Gastrocnemius medialis (tissue), 4 donors: Measurements from ENCODE around the gene PSAPL1. TPM values are rescaled to one million over a fixed set of nuclear protein-coding genes. Genes with fewer than 3 reads are reported as not detected.

Source experiments
- ATAC-seq, 2 donors: fragments of 150-250 bp; one replicate each; pipeline ENCODE4 v1.9.1; 2016
- DNase-seq, 2 donors: peaks; one replicate each; pipeline ENCODE4 v3.0.0-alpha.2; 2019
- H3K27ac ChIP-seq, 4 donors: fragments of 200-600 bp; sonication (generic); 1 replicate in 1 of 4; 2 replicates in 3 of 4; pipeline ENCODE4 v1.5.1; 2016 to 2018; ENCODE audit warnings: mild to moderate bottlenecking in 2 of 4, moderate library complexity in 1 of 4
- H3K27me3 ChIP-seq, 3 donors: fragments of 200-600 bp; sonication (generic) in 2 of 3; 1 replicate in 1 of 3; 2 replicates in 2 of 3; pipeline versions ENCODE4 v1.5.1 to v1.6.0; 2016 to 2019; ENCODE audit warnings: mild to moderate bottlenecking in 1 of 3, moderate library complexity in 1 of 3
- H3K36me3 ChIP-seq, 2 donors: fragments of 200-600 bp; sonication (generic) in 1 of 2; one replicate each; pipeline ENCODE4 v1.5.1; 2017 to 2018
- H3K4me1 ChIP-seq, 2 donors: fragments of 200-600 bp; sonication (generic) in 1 of 2; one replicate each; pipeline ENCODE4 v1.5.1; 2016 to 2017; ENCODE audit warnings: mild to moderate bottlenecking in 2 of 2
- H3K4me3 ChIP-seq, 4 donors: fragments of 200-600 bp; sonication (generic) in 3 of 4; 1 replicate in 1 of 4; 2 replicates in 3 of 4; pipeline ENCODE4 v1.5.1; 2016 to 2019; ENCODE audit warnings: mild to moderate bottlenecking in 2 of 4
- H3K9me3 ChIP-seq, 3 donors: fragments of 200-600 bp; sonication (generic) in 2 of 3; 1 replicate in 1 of 3; 2 replicates in 2 of 3; pipeline ENCODE4 v1.5.1; 2016 to 2019
- CTCF ChIP-seq, 5 experiments: fragments of 450-650 bp in 3 of 5; fragments of 200-600 bp in 2 of 5; sonication (generic) in 2 of 5; IDR thresholded peaks in 4 of 5; conservative IDR thresholded peaks in 1 of 5; 1 replicate in 4 of 5; 2 replicates in 1 of 5; pipeline ENCODE4 v1.5.1; 2016 to 2019; ENCODE audit warnings: antibody characterized with exemption in 5 of 5, mild to moderate bottlenecking in 3 of 5, moderate library complexity in 3 of 5
- POLR2A ChIP-seq, 2 donors: fragments of 450-650 bp; IDR thresholded peaks; one replicate each; pipeline ENCODE4 v1.6.1; 2017; ENCODE audit warnings: antibody characterized with exemption in 2 of 2, mild to moderate bottlenecking in 2 of 2, moderate library complexity in 2 of 2
- in situ Hi-C, 4 donors: fragments of 200-750 bp; cut with MboI; loops; one replicate each; pipeline versions ENCODE4 v1.15.0 to v1.8.0; 2017; ENCODE audit warnings: low sequenced_read_pairs in 4 of 4
- intact Hi-C: fragments of 100-400 bp; cut with DNase I; formaldehyde crosslinking; loops from one replicate; pipeline ENCODE4 v1.15.1; 2023; ENCODE audit warnings: low total_unique reads
- total RNA-seq, 4 donors: library from RNA; depleted of rRNA; stranded (reverse); fragments of >200 nt; gene quantifications; one replicate each; pipeline versions ENCODE4 v1.1.0 to v1.2.3, GENCODE V29; 2016

The PSAPL1 gene
- total RNA-seq, 4 donors from 2014 or later = not detected

GRCh38 chr4:7444731-7445130 lies 10.0 kb upstream of the PSAPL1 start:
- no peaks in the 10 kb centered on the region for H3K9me3 ChIP-seq
- ATAC-seq = no peak

GRCh38 chr4:7444314-7444713 lies 9.6 kb upstream of the PSAPL1 start:
- no peaks in the 10 kb centered on the region for H3K27me3 ChIP-seq
- no peak for ATAC-seq
- DNase-seq = no peak

More at GRCh38 chr4:7444731-7445130, 10.0 kb upstream of the PSAPL1 start:
- TF ChIP-seq POLR2A (IDR thresholded peaks at IDR 0.05) (no peak), CTCF (IDR thresholded peaks at IDR 0.05 in 4 of 5, conservative IDR thresholded peaks at IDR 0.05 in 1 of 5) (no peak)
- Histone ChIP-seq H3K4me3 (no peak overlapping the region), H3K27me3 (peaks cover 0 to 2% (median 0%) of the 10 kb centered on the region in 3 donors), H3K27ac (no peak overlapping the region), H3K36me3 (no peaks in the 10 kb centered on the region), H3K4me1 (no peaks in the 10 kb centered on the region)
- no peak for DNase-seq
- in situ Hi-C loops = no loop called here
- intact Hi-C loops = no loop called here

GRCh38 chr4:7442574-7443162 lies 7.9 kb upstream of the PSAPL1 start:
- no peak for TF ChIP-seq POLR2A (IDR thresholded peaks at IDR 0.05)
- no peak for TF ChIP-seq CTCF (IDR thresholded peaks at IDR 0.05 in 4 of 5, conservative IDR thresholded peaks at IDR 0.05 in 1 of 5)
- Histone ChIP-seq H3K9me3 (no peaks in the 10 kb centered on the region), H3K4me3 (no peak overlapping the region), H3K4me1 (no peaks in the 10 kb centered on the region), H3K27me3 (no peaks in the 10 kb centered on the region), H3K36me3 (no peaks in the 10 kb centered on the region), H3K27ac (no peak overlapping the region)
- DNase-seq = no peak
- intact Hi-C loops = no loop called here
- ATAC-seq = no peak
- in situ Hi-C loops = no loop called here

More at GRCh38 chr4:7444314-7444713, 9.6 kb upstream of the PSAPL1 start:
- in situ Hi-C loops (no loop called here), intact Hi-C loops (no loop called here)
- H3K36me3 ChIP-seq = no peaks in the 10 kb centered on the region
- TF ChIP-seq POLR2A (IDR thresholded peaks at IDR 0.05) = no peak
- TF ChIP-seq CTCF (IDR thresholded peaks at IDR 0.05 in 4 of 5, conservative IDR thresholded peaks at IDR 0.05 in 1 of 5) = no peak
- no peak overlapping the region for H3K4me3 ChIP-seq
- no peak overlapping the region for H3K27ac ChIP-seq
- H3K4me1 ChIP-seq = no peaks in the 10 kb centered on the region
- H3K9me3 ChIP-seq = no peaks in the 10 kb centered on the region

- H3K4me3 ChIP-seq = no peak overlapping the region
- in situ Hi-C loops (no loop called here), intact Hi-C loops (no loop called here)
- H3K9me3 ChIP-seq = no peaks in the 10 kb centered on the region
- H3K27ac ChIP-seq = no peak overlapping the region
- no peaks in the 10 kb centered on the region for H3K36me3 ChIP-seq
- ATAC-seq (no peak), DNase-seq (no peak)
- TF ChIP-seq POLR2A (IDR thresholded peaks at IDR 0.05) = no peak
- no peaks in the 10 kb centered on the region for H3K27me3 ChIP-seq
- H3K4me1 ChIP-seq = no peaks in the 10 kb centered on the region
Measured at GRCh38 chr4:7441201-7441600, 6.5 kb upstream of the PSAPL1 start.

GRCh38 chr4:7439699-7440098 lies 5.0 kb upstream of the PSAPL1 start:
- no peak for ATAC-seq
- Histone ChIP-seq H3K27ac (no peak overlapping the region), H3K27me3 (no peaks in the 10 kb centered on the region), H3K9me3 (no peaks in the 10 kb centered on the region), H3K4me3 (no peak overlapping the region), H3K36me3 (no peaks in the 10 kb centered on the region), H3K4me1 (no peaks in the 10 kb centered on the region)
- no peak for DNase-seq
- TF ChIP-seq CTCF (IDR thresholded peaks at IDR 0.05 in 4 of 5, conservative IDR thresholded peaks at IDR 0.05 in 1 of 5) (no peak), POLR2A (IDR thresholded peaks at IDR 0.05) (no peak)
- in situ Hi-C loops (no loop called here), intact Hi-C loops (no loop called here)
